Adrenal gland (tissue), 12 donors: ENCODE results near the gene GMFB. TPM values are rescaled to one million over a fixed set of nuclear protein-coding genes. Genes with fewer than 3 reads are reported as not detected.

Experiments used
- DNase-seq, 7 donors: peaks; one replicate each; pipeline ENCODE4 v3.0.0-alpha.2; 2019 to 2020
- H3K27ac ChIP-seq, 5 donors: fragments of 200-600 bp; sonication (generic) in 4 of 5; 1 replicate in 3 of 5; 2 replicates in 2 of 5; pipeline versions ENCODE4 v1.5.1 to v1.8.0; 2016 to 2020; ENCODE audit warnings: mild to moderate bottlenecking in 1 of 5
- H3K27me3 ChIP-seq: fragments of 200-600 bp; 2 replicates; pipeline ENCODE4 v1.8.0; 2021
- H3K36me3 ChIP-seq, 2 donors: fragments of 200-600 bp; replicated peaks in 1 of 2; 1 replicate in 1 of 2; 2 replicates in 1 of 2; pipeline versions ENCODE4 v1.5.1 to v1.8.0; 2018 to 2022
- H3K4me1 ChIP-seq, 2 donors: fragments of 200-600 bp; replicated peaks in 1 of 2; 1 replicate in 1 of 2; 2 replicates in 1 of 2; pipeline versions ENCODE4 v1.5.1 to v1.8.0; 2018 to 2021
- H3K4me3 ChIP-seq, 4 donors: fragments of 200-600 bp; sonication (generic) in 3 of 4; one replicate each; pipeline ENCODE4 v1.5.1; 2016 to 2018
- H3K9me3 ChIP-seq, 3 donors: fragments of 200-600 bp; sonication (generic) in 1 of 3; replicated peaks in 1 of 3; 1 replicate in 2 of 3; 2 replicates in 1 of 3; pipeline versions ENCODE4 v1.5.1 to v1.8.0; 2016 to 2021
- CTCF ChIP-seq, 6 experiments: fragments of 450-650 bp in 4 of 6; fragments of 200-600 bp in 2 of 6; sonication (generic) in 1 of 6; IDR thresholded peaks; 1 replicate in 5 of 6; 2 replicates in 1 of 6; pipeline versions ENCODE4 v1.5.1 to v1.8.0; 2016 to 2021; ENCODE audit warnings: antibody characterized with exemption in 6 of 6, mild to moderate bottlenecking in 2 of 6, moderate library complexity in 1 of 6
- POLR2A ChIP-seq, 2 donors: fragments of 450-650 bp; IDR thresholded peaks; one replicate each; pipeline ENCODE4 v1.6.1; 2017; ENCODE audit warnings: antibody characterized with exemption in 2 of 2, mild to moderate bottlenecking in 2 of 2, moderate library complexity in 1 of 2
- WGBS, 4 donors: extraction: QIAGEN DNeasy Blood & Tissue Kit in 2 of 4; methylation state at CpG; one replicate each; pipeline versions ENCODE4 v1.1.5 to v1.1.7; 2013 to 2017; 5-methylcytosine and 5-hydroxymethylcytosine counted together
- intact Hi-C, 2 donors: fragments of 100-400 bp; cut with DNase I; formaldehyde crosslinking; loops; one replicate each; pipeline versions ENCODE4 v1.14.1 to v1.15.0; 2022 to 2023
- polyA plus RNA-seq, 3 donors: library from polyadenylated mRNA; stranded (reverse); fragments of 200-250 nt in 2 of 3; fragments of 350-450 nt in 1 of 3; fragmentation: Illumina TruSeq in 1 of 3; extraction: RNeasy Lipid Tissue Mini Kit (QIAGEN cat#74804) in 1 of 3; gene quantifications; one replicate each; pipeline ENCODE4 v1.2.3, GENCODE V29; 2013 to 2014
- total RNA-seq, 9 donors: library from RNA; depleted of rRNA in 4 of 9; stranded (reverse); fragments of >200 nt in 4 of 9; fragments of 120-200 nt in 1 of 9; fragmentation: NEBNext Ultra II Directional in 1 of 9; extraction: Animal tissue kit (Norgen Biotek cat#: 25700) in 1 of 9; gene quantifications; one replicate each; pipeline versions ENCODE4 v1.1.0 to v1.2.4, GENCODE V29; 2013 to 2023
- donor health status: healthy with polysubstance abuse.
- donor health status: Bipolar disorder and iron deficiency.
- donor health status: DM: yes; HTN: yes; CAD: no.
- donor health status: DM: no; HTN: no; CAD: no.
- donor health status: DM: no; HTN: no; CAD: no.
- donor health status: DM: yes; HTN: yes; CAD: no.

GMFB gene
- total and polyA plus RNA-seq, 12 donors, result 8.2 to 66.3 (median 45.5) TPM

GRCh38 chr14:54451961-54452360 is 36.8 kb downstream of the GMFB start:
- 38 to 64% (median 51%) methylated on average over 3 of the region's 3 CpGs for WGBS, 4 donors
- Histone ChIP-seq H3K27ac (no peak overlapping the region), H3K27me3 (no peaks in the 10 kb centered on the region), H3K4me1 (no peaks in the 10 kb centered on the region), H3K36me3 (no peaks in the 10 kb centered on the region), H3K4me3 (no peak overlapping the region), H3K9me3 (no peaks in the 10 kb centered on the region)
- no peak for DNase-seq
- intact Hi-C loops, result no loop called here
- TF ChIP-seq POLR2A (IDR thresholded peaks at IDR 0.05), result no peak
- no peak for TF ChIP-seq CTCF (IDR thresholded peaks at IDR 0.05)

GRCh38 chr14:54451121-54451601 is 37.6 kb downstream of the GMFB start:
- WGBS, 4 donors, result 74 to 81% (median 79%) methylated on average over 6 to 7 of the region's 7 CpGs
- no peak overlapping the region for H3K4me3 ChIP-seq
- intact Hi-C loops, result no loop called here
- TF ChIP-seq POLR2A (IDR thresholded peaks at IDR 0.05), result no peak
- no peak for TF ChIP-seq CTCF (IDR thresholded peaks at IDR 0.05)
- H3K9me3 ChIP-seq, result no peaks in the 10 kb centered on the region
- no peak for DNase-seq
- H3K4me1 ChIP-seq, result no peaks in the 10 kb centered on the region
- H3K27ac ChIP-seq, result no peak overlapping the region
- no peaks in the 10 kb centered on the region for H3K36me3 ChIP-seq
- H3K27me3 ChIP-seq, result no peaks in the 10 kb centered on the region

- intact Hi-C loops, result no loop called here
- Histone ChIP-seq H3K27me3 (no peaks in the 10 kb centered on the region), H3K4me3 (no peak overlapping the region), H3K27ac (no peak overlapping the region), H3K9me3 (no peaks in the 10 kb centered on the region), H3K36me3 (no peaks in the 10 kb centered on the region), H3K4me1 (no peaks in the 10 kb centered on the region)
- TF ChIP-seq POLR2A (IDR thresholded peaks at IDR 0.05) (no peak), CTCF (IDR thresholded peaks at IDR 0.05) (no peak)
- 21 to 50% (median 25%) methylated on average over 3 of the region's 3 CpGs for WGBS, 4 donors
- peak in 3 of 7 donors; percentile 34 to 35 (median 35) for DNase-seq
Observed at GRCh38 chr14:54450535-54450934, 38.2 kb downstream of the GMFB start.

- no peaks in the 10 kb centered on the region for H3K27me3 ChIP-seq
- WGBS, 4 donors, result 85 to 89% (median 88%) methylated on average over 8 of the region's 8 CpGs
- H3K4me1 ChIP-seq, result no peaks in the 10 kb centered on the region
- TF ChIP-seq CTCF (IDR thresholded peaks at IDR 0.05), result no peak
- no peak for TF ChIP-seq POLR2A (IDR thresholded peaks at IDR 0.05)
- H3K27ac ChIP-seq, result no peak overlapping the region
- intact Hi-C loops, result no loop called here
- no peaks in the 10 kb centered on the region for H3K9me3 ChIP-seq
- DNase-seq, result no peak
- H3K36me3 ChIP-seq, result no peaks in the 10 kb centered on the region
- no peak overlapping the region for H3K4me3 ChIP-seq
Observed at GRCh38 chr14:54447231-54447692, 41.5 kb downstream of the GMFB start.
